ENCODE results near the gene H6PD.

H6PD gene

GRCh38 chr1:9234223-9235095, at the start of gene H6PD:
TSS of gene H6PD (plus strand) at chr1:9234774. CDS start at chr1:9244935, 10,161 bp downstream.
- DNase-seq (ENCODE audit: low read depth), result peak; percentile 52

GRCh38 chr1:9186082-9186859, 48.3 kb upstream of the H6PD start:
- DNase-seq (ENCODE audit: low read depth), result no peak

- no peak for DNase-seq (ENCODE audit: low read depth)
These were observed 47.6 kb upstream of the H6PD start for GRCh38 chr1:9187004-9187403.

- DNase-seq (ENCODE audit: low read depth), result no peak
These were observed 44.3 kb upstream of the H6PD start for GRCh38 chr1:9190234-9190633.

GRCh38 chr1:9191231-9191630, 43.3 kb upstream of the H6PD start:
- no peak for DNase-seq (ENCODE audit: low read depth)

GRCh38 chr1:9192578-9193232, 41.9 kb upstream of the H6PD start:
- DNase-seq (ENCODE audit: low read depth), result no peak

GRCh38 chr1:9193233-9193625, 41.3 kb upstream of the H6PD start:
- DNase-seq (ENCODE audit: low read depth), result no peak

- no peak for DNase-seq (ENCODE audit: low read depth)
These were observed 40.5 kb upstream of the H6PD start for GRCh38 chr1:9194024-9194423.

GRCh38 chr1:9195651-9196050, 38.9 kb upstream of the H6PD start:
- DNase-seq (ENCODE audit: low read depth), result no peak

- DNase-seq (ENCODE audit: low read depth), result peak; percentile 45
These were observed 38.2 kb upstream of the H6PD start for GRCh38 chr1:9196129-9197040.

GRCh38 chr1:9197186-9198099, 37.1 kb upstream of the H6PD start:
- DNase-seq (ENCODE audit: low read depth), result no peak

GRCh38 chr1:9198538-9199361, 35.8 kb upstream of the H6PD start:
- DNase-seq (ENCODE audit: low read depth), result peak; percentile 7

GRCh38 chr1:9200441-9200840, 34.1 kb upstream of the H6PD start:
- DNase-seq (ENCODE audit: low read depth), result no peak

GRCh38 chr1:9201401-9202239, 33.0 kb upstream of the H6PD start:
- DNase-seq (ENCODE audit: low read depth), result no peak

GRCh38 chr1:9202240-9202870, 32.2 kb upstream of the H6PD start:
- no peak for DNase-seq (ENCODE audit: low read depth)

GRCh38 chr1:9203511-9203982, 31.0 kb upstream of the H6PD start:
- no peak for DNase-seq (ENCODE audit: low read depth)

- no peak for DNase-seq (ENCODE audit: low read depth)
These were observed 30.3 kb upstream of the H6PD start for GRCh38 chr1:9204156-9204720.

- DNase-seq (ENCODE audit: low read depth), result no peak
These were observed 27.5 kb upstream of the H6PD start for GRCh38 chr1:9207086-9207485.
